ENCODE data around the gene PRAMEF13.
"Not testable (repeated sequence)": the region's sequence is repeated elsewhere in the genome, so short reads cannot be mapped to it uniquely, and the experiment has no call there.

PRAMEF13 gene

DNA sequence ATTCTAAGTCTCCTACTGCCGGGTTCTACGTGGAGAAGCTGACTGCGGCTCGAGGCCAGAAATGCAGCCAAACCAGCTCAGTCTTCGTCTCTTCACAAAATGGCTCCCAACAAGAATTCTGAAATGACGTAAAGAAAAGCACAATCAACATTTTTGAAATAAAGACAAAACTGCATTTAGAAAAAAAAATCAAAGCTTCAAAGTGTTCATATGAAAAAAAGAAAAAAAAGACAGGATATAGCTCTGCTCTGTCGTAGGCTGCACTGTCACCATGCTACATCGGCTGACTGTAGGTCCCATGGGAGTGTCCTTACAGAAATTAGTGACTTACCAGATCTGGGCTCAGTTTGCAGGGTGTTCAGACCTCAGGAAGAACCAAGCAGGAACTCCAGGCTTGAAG, 35.7 kb downstream of the PRAMEF13 start, which contains the start of gene HNRNPCL4:
TSS of gene HNRNPCL4 (minus strand) at position 101 of the 400 bp plus-strand sequence. CDS start 164 bp downstream, outside the sequence.
- DNase-seq (ENCODE audit: low spot score), result not testable (repeated sequence)

DNA sequence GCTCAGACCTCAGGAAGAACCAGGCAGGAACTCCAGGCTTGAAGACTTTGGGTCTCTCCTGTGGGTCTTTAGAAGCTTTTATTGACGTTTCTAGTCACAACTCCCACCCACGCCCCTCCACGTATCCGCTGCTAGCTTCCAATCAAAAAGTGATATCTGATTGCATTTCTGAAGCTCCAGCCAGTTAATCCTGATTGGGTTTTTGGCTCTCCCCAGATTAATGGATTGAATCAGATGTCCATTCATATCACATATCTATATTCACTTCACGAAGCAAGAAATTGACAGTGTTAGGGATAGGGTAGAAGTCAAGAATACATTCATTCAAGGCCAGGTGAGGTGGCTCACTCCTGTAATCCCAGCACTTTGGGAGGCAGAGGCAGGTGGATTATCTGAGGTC, 45.3 kb downstream of the PRAMEF13 start, which contains the start of gene PRAMEF26:
TSS of gene PRAMEF26 (minus strand) at position 101 of the 400 bp plus-strand sequence. CDS start 2,914 bp downstream, outside the sequence.
- DNase-seq (ENCODE audit: low spot score), result not testable (repeated sequence)

Data from D341Med (cell line).